ENCODE measurements around the gene SLC27A5. TPM values are rescaled to one million over a fixed set of nuclear protein-coding genes. Genes with fewer than 3 reads are reported as not detected.

SLC27A5 gene
- total RNA-seq, 2 experiments from 2014 or later = 21.7 to 26.6 TPM

- Mint-ChIP-seq H3K9me3 (no peaks in the 10 kb centered on the region), H3K27me3 (no peaks in the 10 kb centered on the region), H3K4me1 (ENCODE audit: low read depth) (peaks cover 37% of the 10 kb centered on the region), H3K4me3 (peak overlapping the region; percentile 88), H3K27ac (peak overlapping the region; percentile 96), H3K36me3 (ENCODE audit: low read depth) (peaks cover 20% of the 10 kb centered on the region)
- ChIA-PET CTCF (interaction anchor here (0.6 to 5.5 kb wide), 20 partner anchors 11 to 301 kb away, joined by 3 to 131 read pairs (median 4); partner anchors contain the start of genes CHMP2A, ERVK3-1, TRIM28 and UBE2M), POLR2A (interaction anchor here (0.5 to 10.2 kb wide), 20 partner anchors 10 to 336 kb away, joined by 3 to 164 read pairs (median 6); partner anchors contain the start of genes CHMP2A, ERVK3-1, RPS5 and TRIM28)
- peak; percentile 11 for ATAC-seq
- no peak for TF ChIP-seq CTCF (IDR thresholded peaks at IDR 0.05)
- intact Hi-C loops (cut with micrococcal nuclease) = no loop called here
- peak; percentile 70 for DNase-seq
Observed at GRCh38 chr19:58519087-58519354, 7.2 kb upstream of the SLC27A5 start.

- Mint-ChIP-seq H3K36me3 (ENCODE audit: low read depth) (peaks cover 20% of the 10 kb centered on the region), H3K4me1 (ENCODE audit: low read depth) (peaks cover 40% of the 10 kb centered on the region), H3K27ac (peak overlapping the region; percentile 96), H3K9me3 (no peaks in the 10 kb centered on the region), H3K4me3 (peak overlapping the region; percentile 88), H3K27me3 (no peaks in the 10 kb centered on the region)
- intact Hi-C loops (cut with micrococcal nuclease) = no loop called here
- no peak for TF ChIP-seq CTCF (IDR thresholded peaks at IDR 0.05)
- DNase-seq = peak; percentile 42
- ATAC-seq = no peak
- ChIA-PET CTCF (interaction anchor here (0.6 to 5.5 kb wide), 22 partner anchors 10 to 300 kb away, joined by 3 to 131 read pairs (median 4); partner anchors contain the start of genes CHMP2A, ERVK3-1, TRIM28 and UBE2M), POLR2A (interaction anchor here (0.5 to 10.2 kb wide), 20 partner anchors 9 to 336 kb away, joined by 3 to 164 read pairs (median 7); partner anchors contain the start of genes CHMP2A, ERVK3-1, RPS5 and TRIM28)
Observed at GRCh38 chr19:58518256-58519086, 6.7 kb upstream of the SLC27A5 start.

GRCh38 chr19:58516964-58517833 is 5.4 kb upstream of the SLC27A5 start:
- Mint-ChIP-seq H3K27ac (no peak overlapping the region), H3K36me3 (ENCODE audit: low read depth) (peaks cover 20% of the 10 kb centered on the region), H3K27me3 (no peaks in the 10 kb centered on the region), H3K4me3 (peak overlapping the region; percentile 88), H3K4me1 (ENCODE audit: low read depth) (peaks cover 40% of the 10 kb centered on the region), H3K9me3 (no peaks in the 10 kb centered on the region)
- ATAC-seq (no peak), DNase-seq (no peak)
- TF ChIP-seq CTCF (IDR thresholded peaks at IDR 0.05) = peak; percentile 30
- CTCF ChIA-PET = interaction anchor here (0.8 to 5.5 kb wide), 3 partner anchors 15 to 61 kb away, joined by 3 to 131 read pairs (median 3); no protein-coding TSS in a partner anchor
- intact Hi-C loops (cut with micrococcal nuclease) = no loop called here
- POLR2A ChIA-PET = interaction anchor here (1.1 to 10.2 kb wide), 5 partner anchors 16 to 109 kb away, joined by 3 to 164 read pairs (median 19); partner anchors contain the start of genes CHMP2A, TRIM28 and ZNF584

- CTCF ChIA-PET = interaction anchor here (1.6 kb wide), 1 partner anchor 65 kb away, joined by 4 read pairs; no protein-coding TSS in a partner anchor
- Mint-ChIP-seq H3K36me3 (ENCODE audit: low read depth) (peaks cover 20% of the 10 kb centered on the region), H3K9me3 (no peaks in the 10 kb centered on the region), H3K4me1 (ENCODE audit: low read depth) (peaks cover 39% of the 10 kb centered on the region), H3K4me3 (peak overlapping the region; percentile 88), H3K27ac (no peak overlapping the region), H3K27me3 (no peaks in the 10 kb centered on the region)
- intact Hi-C loops (cut with micrococcal nuclease) = no loop called here
- DNase-seq (no peak), ATAC-seq (no peak)
- POLR2A ChIA-PET = interaction anchor here (1.1 to 10.2 kb wide), 2 partner anchors 33 to 108 kb away, joined by 3 to 164 read pairs; partner anchors contain the start of genes CHMP2A, TRIM28 and ZNF584
- TF ChIP-seq CTCF (IDR thresholded peaks at IDR 0.05) = no peak
Observed at GRCh38 chr19:58516246-58516836, 4.5 kb upstream of the SLC27A5 start.

Measured in activated CD8-positive, alpha-beta T cell treated with anti-CD3 and anti-CD28 coated beads for 36 hours (primary cell).